Measurements from ENCODE around the gene ZYX.

ZYX gene

GRCh38 chr7:143388051-143388450 lies 6.9 kb downstream of the ZYX start:
- H3K27me3 ChIP-seq (ENCODE audit: insufficient read depth, poor library complexity, severe bottlenecking): no peaks in the 10 kb centered on the region
- H3K27ac ChIP-seq (ENCODE audit: poor library complexity, severe bottlenecking): no peak overlapping the region
- H3K4me3 ChIP-seq (ENCODE audit: severe bottlenecking): no peak overlapping the region
- H3K36me3 ChIP-seq (ENCODE audit: low read depth): peaks cover 98% of the 10 kb centered on the region
- no peak for ATAC-seq (ENCODE audit: low read depth)
- H3K9me3 ChIP-seq (ENCODE audit: severe bottlenecking): no peaks in the 10 kb centered on the region
- DNase-seq (ENCODE audit: low spot score): no peak
- peaks cover 7% of the 10 kb centered on the region for H3K4me1 ChIP-seq (ENCODE audit: insufficient read depth, poor library complexity, severe bottlenecking)
- TF ChIP-seq CTCF (IDR thresholded peaks at IDR 0.05; ENCODE audit: poor library complexity, severe bottlenecking): no peak

- Histone ChIP-seq H3K4me1 (ENCODE audit: insufficient read depth, poor library complexity, severe bottlenecking) (peaks cover 6% of the 10 kb centered on the region), H3K4me3 (ENCODE audit: severe bottlenecking) (no peak overlapping the region), H3K36me3 (ENCODE audit: low read depth) (peaks cover 98% of the 10 kb centered on the region), H3K27ac (ENCODE audit: poor library complexity, severe bottlenecking) (no peak overlapping the region), H3K9me3 (ENCODE audit: severe bottlenecking) (no peaks in the 10 kb centered on the region), H3K27me3 (ENCODE audit: insufficient read depth, poor library complexity, severe bottlenecking) (no peaks in the 10 kb centered on the region)
- TF ChIP-seq CTCF (IDR thresholded peaks at IDR 0.05; ENCODE audit: poor library complexity, severe bottlenecking): no peak
- ATAC-seq (ENCODE audit: low read depth) (no peak), DNase-seq (ENCODE audit: low spot score) (no peak)
Observed at GRCh38 chr7:143388491-143389101, 7.5 kb downstream of the ZYX start.

GRCh38 chr7:143389316-143390103 lies 8.4 kb downstream of the ZYX start:
- H3K4me3 ChIP-seq (ENCODE audit: severe bottlenecking): no peak overlapping the region
- H3K27me3 ChIP-seq (ENCODE audit: insufficient read depth, poor library complexity, severe bottlenecking): no peaks in the 10 kb centered on the region
- DNase-seq (ENCODE audit: low spot score) (no peak), ATAC-seq (ENCODE audit: low read depth) (no peak)
- TF ChIP-seq CTCF (IDR thresholded peaks at IDR 0.05; ENCODE audit: poor library complexity, severe bottlenecking): no peak
- no peak overlapping the region for H3K27ac ChIP-seq (ENCODE audit: poor library complexity, severe bottlenecking)
- H3K4me1 ChIP-seq (ENCODE audit: insufficient read depth, poor library complexity, severe bottlenecking): no peaks in the 10 kb centered on the region
- peaks cover 98% of the 10 kb centered on the region for H3K36me3 ChIP-seq (ENCODE audit: low read depth)
- no peaks in the 10 kb centered on the region for H3K9me3 ChIP-seq (ENCODE audit: severe bottlenecking)

GRCh38 chr7:143390104-143390772 lies 9.1 kb downstream of the ZYX start:
- no peak for DNase-seq (ENCODE audit: low spot score)
- Histone ChIP-seq H3K27ac (ENCODE audit: poor library complexity, severe bottlenecking) (no peak overlapping the region), H3K9me3 (ENCODE audit: severe bottlenecking) (no peaks in the 10 kb centered on the region), H3K4me1 (ENCODE audit: insufficient read depth, poor library complexity, severe bottlenecking) (no peaks in the 10 kb centered on the region), H3K27me3 (ENCODE audit: insufficient read depth, poor library complexity, severe bottlenecking) (no peaks in the 10 kb centered on the region), H3K4me3 (ENCODE audit: severe bottlenecking) (no peak overlapping the region), H3K36me3 (ENCODE audit: low read depth) (peaks cover 98% of the 10 kb centered on the region)
- TF ChIP-seq CTCF (IDR thresholded peaks at IDR 0.05; ENCODE audit: poor library complexity, severe bottlenecking): no peak
- no peak for ATAC-seq (ENCODE audit: low read depth)

Data from RWPE2 (cell line).